ENCODE data around the gene MS4A4A.

MS4A4A gene

GRCh38 chr11:60349990-60350389, 69.5 kb downstream of the MS4A4A start:
- TF ChIP-seq CTCF (IDR thresholded peaks at IDR 0.05; ENCODE audit: insufficient read depth, low read length, missing control alignments): no peak
- H3K4me3 ChIP-seq (ENCODE audit: low read depth, low read length): no peak overlapping the region
- CTCF ChIA-PET: interaction anchor here (1.2 kb wide), 1 partner anchor 13 kb away, joined by 3 read pairs; no protein-coding TSS in a partner anchor
- DNase-seq (ENCODE audit: low read depth, low spot score): no peak
- POLR2A ChIA-PET: no interaction called here

- POLR2A ChIA-PET: no interaction called here
- no peak for DNase-seq (ENCODE audit: low read depth, low spot score)
- CTCF ChIA-PET: no interaction called here
- no peak for TF ChIP-seq CTCF (IDR thresholded peaks at IDR 0.05; ENCODE audit: insufficient read depth, low read length, missing control alignments)
- no peak overlapping the region for H3K4me3 ChIP-seq (ENCODE audit: low read depth, low read length)
Observed at GRCh38 chr11:60357771-60358170, 77.3 kb downstream of the MS4A4A start.
